ENCODE measurements around the gene FNIP1.
"Not testable (repeated sequence)": the region's sequence is repeated elsewhere in the genome, so short reads cannot be mapped to it uniquely, and the experiment has no call there.

FNIP1 gene

DNA sequence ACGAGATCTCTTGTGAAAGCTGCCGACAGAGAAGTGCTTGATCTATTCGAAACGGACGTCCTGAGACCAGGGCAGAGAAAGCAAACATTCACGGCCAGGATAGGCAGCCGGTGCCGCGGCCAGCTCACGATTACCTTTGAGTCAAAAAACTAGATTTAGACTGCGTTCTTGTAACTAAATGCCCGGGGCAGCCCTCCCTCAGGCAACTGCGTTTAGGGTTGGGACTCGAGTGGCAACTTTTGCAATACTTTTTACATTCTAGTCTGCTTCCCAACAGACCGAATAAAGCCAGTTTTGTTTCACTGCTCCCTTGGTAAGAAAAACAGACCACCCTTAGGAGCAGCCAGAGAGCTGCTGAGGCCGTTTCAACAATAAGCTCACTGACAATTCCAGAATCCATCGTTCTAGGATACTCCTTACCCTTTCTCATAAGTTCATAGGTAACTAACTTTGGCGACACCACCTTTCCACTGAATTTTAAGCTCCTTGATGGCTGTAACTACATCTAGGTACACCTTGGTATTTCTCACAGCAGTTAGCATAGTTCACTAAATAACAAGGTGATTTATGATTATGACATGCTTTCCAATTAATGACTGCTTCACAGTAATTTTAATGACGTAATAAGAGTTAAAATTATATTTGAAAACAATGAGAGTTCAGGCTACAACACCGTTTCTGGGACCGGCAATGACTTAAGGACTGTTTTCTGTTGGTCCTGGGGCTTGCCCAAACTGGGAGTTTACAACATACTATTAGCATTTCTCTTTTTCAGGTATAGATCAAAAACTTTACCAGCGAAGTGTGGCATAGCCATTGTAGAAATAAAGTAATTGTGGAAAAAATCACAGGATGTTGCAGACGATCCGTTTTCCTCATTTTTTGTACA, 160.9 kb downstream of the FNIP1 start:
- no peak for DNase-seq

DNA sequence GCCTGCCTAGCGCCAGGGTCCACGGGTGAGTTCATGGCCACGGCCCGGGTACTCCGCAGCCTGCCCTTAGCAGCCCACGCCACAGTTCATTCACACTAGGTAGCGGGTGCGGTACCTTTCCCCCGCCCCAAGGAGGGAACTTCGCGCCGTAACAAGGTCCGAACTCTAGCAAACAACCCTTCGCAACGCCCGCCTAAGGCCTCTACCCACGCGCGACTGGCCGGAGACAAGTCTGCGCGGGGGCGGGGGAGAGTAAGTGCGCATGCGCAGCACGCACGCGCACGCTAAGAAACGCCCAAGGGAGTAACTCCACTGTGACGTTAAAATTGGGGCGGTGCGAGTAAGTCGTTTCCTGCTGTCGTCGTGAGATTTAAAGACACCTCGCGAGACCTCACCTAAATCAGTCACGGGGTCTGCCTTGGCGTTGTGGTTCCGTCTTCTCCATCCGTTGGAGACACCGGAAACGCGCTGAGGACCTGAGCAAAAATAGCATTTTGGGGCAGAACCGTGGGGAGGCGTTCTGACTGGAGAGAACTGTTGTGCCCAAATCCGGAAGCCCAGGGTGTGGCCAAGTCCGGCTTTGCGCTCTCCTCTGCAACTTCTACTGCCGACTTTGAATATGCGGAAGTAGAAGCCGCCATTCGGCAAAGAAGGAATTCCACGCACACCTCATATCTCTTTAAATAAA, 161.7 kb downstream of the FNIP1 start, which contains the start of gene RAPGEF6:
Gene RAPGEF6 (minus strand): TSS at position 234 of the 688 bp plus-strand sequence. CDS start 199 bp downstream, at position 35.
- peak; percentile 96 for DNase-seq

DNA sequence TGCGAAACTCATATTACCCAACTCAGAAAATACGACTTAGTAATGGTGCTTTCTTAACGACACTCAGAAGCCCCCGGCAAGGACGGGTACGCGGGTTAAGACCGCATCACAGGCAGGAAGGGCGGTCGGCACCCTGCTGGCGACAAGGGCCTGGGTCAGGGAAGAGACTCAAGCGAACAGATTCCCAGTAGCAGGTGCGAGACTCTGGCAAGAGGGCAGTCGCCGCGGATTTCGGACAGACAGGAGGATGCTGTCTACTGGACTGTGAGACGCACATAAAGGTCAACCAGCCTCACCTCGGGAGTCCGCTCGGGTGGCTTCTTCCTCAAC, 162.2 kb downstream of the FNIP1 start:
- peak; percentile 60 for DNase-seq

DNA sequence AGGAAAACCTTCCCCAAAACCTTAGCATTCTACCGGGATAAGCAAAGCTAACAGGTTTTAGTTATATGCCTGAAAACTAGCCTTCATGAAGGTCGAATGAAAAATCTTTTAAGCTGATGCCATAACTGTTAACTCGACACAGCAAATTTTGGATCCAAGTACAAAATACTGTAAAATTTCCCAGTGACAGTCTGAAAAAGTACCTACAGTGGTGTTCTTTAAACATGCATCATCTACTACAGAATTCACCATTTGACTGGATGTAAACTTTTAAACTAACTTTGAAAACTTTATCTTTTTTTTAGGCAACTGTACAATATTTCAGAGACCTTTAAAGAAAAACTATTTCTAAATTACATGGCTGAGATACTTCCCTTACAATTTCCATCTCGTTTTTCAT, 162.6 kb downstream of the FNIP1 start:
- DNase-seq = no peak

DNA sequence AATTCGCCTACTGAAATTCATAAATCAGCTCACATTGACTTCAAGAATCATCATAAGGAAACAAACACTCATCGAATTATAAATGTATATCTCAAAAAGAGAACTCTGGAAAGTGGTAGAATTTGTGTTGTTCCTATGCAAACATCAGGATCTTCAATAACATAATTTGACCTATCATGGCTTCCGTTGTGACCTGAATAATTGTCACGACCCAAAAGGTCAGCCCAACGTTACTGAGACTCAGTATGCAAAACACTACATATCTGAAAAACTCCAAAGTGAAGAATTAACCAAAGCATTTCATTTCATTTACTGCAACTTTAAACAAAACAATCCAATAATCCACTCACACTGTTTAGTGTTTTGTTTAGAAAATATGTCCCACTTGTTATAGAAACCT, 163.0 kb downstream of the FNIP1 start:
- no peak for DNase-seq

DNA sequence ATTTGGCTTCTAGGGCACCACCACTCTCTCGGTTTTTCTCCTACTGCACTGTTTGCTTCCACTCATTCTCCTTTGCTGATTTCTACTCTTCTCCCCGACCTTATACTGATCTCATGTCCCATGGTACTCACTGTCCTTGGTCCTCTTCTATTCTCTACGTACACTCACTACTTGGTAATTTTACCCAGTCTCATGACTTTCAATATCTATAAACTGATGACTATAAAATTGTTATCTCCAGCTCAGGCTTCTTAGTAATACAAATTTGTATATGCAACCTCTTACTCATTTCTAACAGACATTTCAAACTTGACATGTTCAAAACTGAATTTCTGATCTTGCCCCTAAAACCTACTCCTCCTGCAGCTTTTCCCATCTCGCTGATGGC, 165.9 kb downstream of the FNIP1 start:
- DNase-seq = no peak

DNA sequence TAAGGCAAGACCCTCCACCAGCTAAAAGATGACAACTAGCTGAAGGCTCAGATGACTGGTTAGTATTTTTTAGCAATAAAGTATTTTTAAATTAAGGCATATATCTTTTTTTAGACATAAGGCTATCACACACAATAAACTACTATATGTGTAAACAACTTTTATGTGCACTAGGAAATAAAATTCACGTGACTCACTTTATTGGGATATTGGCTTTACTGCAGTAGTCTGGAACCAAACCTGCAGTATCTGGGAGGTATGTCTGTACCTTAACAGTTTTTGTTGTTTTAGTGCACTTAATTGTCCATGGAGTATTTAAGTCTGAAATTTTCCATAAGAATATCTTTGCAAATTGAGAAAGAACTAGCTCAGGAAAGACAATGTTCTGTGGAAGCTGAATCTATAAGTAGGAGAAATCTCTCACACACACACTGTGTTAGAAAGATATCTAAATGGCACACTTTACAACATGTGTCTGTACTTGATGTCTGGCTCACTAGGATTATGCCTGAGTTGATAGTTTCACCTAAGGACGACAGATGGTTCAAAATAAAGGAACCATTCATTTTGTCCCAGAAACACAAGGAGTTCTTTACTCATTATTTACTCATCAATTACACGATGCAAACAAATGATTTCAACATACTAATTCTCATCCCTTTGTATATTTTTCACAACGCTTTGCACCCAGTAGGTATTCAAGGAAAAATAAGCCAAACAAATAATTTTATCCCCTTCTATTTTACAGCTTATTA, 166.4 kb downstream of the FNIP1 start:
- DNase-seq = no peak

DNA sequence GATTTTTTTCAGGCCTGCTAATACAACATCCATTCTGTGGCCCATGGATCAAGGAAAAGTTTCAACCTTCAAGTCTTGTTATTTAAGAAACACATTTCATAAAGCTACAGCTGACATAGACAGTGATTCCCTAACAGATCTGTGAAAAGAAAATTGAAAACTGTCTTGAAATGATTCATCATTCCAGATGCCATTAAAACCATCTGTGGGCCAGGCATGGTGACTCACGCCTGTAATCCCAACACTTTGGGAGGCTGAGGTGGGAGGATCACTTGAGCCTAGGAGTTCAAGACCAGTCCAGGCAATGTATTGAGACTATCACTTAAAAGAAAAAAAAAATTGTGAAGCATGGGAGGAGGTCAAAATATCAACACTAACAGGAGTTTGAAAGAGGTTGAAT, 167.8 kb downstream of the FNIP1 start:
- DNase-seq = no peak

DNA sequence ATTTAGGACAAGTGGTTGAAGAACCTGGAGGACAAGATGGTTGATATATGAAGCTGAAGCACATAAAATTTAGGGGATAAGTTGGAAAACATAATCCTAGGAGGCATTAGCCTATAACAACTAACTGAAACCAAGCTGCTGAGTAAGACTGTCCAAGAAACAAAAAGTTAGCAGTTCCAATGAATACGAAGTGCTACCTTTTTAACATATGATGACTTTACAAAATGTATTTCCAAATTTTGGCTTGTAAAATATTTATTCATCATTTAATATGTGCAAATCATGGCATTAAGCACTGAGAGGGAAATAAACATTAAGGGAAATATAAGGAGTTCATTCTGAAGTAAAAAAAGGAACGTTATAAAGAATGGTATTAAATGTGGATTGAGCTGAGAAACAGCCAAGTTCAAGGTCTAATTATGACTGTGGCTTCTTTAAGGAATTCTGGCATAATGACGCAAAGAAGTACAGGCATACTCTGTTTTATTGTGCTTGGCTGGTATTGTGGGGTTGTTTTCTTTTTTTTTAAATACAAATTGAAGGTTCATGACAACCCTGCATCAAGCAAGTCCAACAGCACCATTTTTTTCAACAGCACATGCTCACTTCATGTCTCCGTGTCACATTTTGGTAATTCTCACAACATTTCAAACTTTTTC, 169.5 kb downstream of the FNIP1 start:
- no peak for DNase-seq

DNA sequence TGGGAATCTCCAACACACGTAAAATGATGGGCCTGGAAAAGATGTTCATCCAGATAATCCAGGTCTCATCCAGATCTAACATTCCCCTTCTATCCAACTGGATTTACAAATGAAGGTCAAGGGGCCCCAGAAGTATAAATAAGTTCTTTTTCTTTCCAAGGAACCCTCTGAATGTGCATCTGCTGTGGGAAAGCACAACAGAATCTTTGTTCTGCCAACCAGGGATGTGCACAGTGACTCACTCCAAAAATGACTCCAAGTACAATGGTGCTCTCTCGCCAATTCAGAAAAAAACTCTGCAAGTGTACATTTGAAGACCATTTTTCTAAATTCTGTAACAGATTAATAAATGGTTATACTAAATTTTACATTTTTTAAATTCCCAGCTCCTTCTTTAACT, 174.2 kb downstream of the FNIP1 start:
- DNase-seq = no peak

DNA sequence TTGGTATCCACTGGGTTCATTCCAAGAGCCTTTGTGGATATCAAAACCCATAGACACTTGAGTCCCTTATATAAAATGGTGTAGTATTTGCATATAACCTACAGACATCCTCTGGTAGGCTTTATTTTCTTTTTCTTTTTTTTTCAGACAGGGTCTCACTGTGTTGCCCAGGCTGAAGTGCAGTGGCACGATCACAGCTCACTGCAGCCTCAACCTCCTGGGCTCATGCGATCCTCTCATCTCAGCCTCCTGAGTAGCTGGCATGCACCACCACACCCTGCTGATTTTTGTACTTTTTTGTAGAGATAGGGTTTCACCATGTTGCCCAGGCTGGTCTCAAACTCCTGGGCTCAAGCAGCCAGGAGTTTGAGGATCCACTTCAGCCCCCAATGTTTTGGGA, 175.7 kb downstream of the FNIP1 start:
- DNase-seq = not testable (repeated sequence)

DNA sequence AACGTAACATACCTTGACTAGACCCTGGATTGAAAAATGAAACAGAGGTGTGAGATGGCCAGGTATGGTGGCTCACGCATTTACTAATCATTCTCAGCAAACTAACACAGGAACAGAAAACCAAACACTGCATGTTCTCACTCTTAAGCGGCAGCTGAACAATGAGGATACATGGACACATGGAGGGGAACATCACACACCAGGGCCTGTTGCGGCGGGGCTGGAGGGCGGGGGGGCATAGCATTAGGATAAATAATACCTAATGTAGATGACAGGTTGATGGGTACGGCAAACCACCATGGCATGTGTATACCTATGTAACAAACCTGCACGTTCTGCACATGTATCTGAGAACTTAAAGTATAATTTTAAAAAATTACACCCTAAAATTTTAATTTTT, 177.7 kb downstream of the FNIP1 start:
- no peak for DNase-seq

DNA sequence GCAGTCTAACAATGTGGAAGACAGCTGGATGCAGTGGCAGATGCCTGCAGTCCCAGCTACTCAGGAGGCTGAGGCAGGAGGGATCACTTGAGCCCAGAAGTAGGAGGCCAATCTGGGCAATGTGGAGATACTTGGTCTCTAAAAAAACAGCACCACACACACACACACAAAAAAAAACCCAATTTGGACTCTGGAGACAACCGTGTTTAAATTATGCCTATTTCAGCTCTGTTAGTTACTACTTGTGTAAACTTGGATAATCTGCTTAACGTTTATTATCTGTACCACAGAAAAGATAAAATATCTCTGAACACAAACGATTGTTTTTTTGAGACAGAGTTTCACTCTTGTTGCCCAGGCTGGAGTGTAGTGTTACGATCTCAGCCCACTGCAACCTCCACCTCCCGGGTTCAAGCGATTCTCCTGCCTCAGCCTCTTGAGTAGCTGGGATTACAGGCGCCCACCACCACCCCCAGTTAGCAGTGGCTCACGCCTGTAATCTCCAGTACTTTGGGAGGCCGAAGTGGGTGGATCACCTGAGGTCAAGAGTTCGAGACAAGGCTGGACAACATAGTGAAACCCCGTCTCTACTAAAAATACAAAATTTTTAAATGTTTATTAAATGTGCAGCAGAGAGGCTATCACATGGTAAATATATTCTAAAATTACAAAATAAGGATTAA, 179.5 kb downstream of the FNIP1 start:
- no peak for DNase-seq

DNA sequence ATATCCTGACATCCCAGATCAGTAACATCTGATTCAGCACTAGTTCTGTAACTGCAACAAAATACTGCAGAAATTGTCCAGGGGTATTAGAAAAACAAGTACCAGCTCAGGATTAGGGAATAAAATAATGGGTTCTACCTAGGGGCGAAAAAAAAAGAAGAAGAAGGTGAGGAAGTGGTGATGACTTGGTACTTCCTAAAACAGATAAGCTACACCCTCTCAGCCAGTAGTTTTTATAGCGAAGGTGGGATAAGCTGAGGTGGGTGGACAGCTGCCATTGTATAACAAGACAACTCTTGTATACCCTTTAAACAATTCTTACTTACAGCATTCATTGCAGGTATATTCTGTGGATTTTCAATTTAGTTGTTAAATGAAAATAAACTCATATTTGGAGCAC, 180.9 kb downstream of the FNIP1 start:
- no peak for DNase-seq

DNA sequence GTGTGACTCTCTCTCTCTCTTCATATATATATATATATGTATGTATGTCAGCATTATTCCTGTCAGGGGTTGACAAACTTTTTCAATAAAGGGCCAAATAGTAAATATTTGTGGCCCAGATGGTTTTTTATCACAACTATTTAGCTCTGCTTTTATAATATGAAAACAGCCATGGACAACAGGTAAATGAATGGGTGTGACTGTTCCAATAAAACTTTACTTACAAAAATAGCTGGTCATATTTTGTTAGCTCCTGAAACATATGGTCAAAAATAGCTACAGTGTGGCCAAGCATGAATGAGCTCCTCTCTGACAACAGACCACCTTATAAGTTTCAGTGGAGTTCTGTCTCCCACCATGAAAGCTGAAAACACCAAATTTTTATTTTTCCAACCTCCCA, 183.4 kb downstream of the FNIP1 start:
- DNase-seq = no peak

DNA sequence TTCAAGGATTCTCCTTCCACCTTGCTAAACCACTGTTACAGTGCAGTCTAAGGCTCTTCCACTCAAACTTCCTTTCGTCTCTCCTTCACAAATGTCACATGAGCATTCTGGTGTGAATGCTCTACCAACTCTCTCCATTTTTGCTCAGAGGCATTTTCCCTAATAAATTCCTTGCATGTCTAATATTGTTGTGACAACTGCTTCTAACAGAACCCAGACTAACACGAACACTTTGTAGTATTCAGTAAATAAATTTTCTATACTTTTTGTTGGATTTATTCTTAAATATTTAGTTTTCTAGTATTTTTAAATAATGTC, 185.8 kb downstream of the FNIP1 start:
- DNase-seq = no peak

DNA sequence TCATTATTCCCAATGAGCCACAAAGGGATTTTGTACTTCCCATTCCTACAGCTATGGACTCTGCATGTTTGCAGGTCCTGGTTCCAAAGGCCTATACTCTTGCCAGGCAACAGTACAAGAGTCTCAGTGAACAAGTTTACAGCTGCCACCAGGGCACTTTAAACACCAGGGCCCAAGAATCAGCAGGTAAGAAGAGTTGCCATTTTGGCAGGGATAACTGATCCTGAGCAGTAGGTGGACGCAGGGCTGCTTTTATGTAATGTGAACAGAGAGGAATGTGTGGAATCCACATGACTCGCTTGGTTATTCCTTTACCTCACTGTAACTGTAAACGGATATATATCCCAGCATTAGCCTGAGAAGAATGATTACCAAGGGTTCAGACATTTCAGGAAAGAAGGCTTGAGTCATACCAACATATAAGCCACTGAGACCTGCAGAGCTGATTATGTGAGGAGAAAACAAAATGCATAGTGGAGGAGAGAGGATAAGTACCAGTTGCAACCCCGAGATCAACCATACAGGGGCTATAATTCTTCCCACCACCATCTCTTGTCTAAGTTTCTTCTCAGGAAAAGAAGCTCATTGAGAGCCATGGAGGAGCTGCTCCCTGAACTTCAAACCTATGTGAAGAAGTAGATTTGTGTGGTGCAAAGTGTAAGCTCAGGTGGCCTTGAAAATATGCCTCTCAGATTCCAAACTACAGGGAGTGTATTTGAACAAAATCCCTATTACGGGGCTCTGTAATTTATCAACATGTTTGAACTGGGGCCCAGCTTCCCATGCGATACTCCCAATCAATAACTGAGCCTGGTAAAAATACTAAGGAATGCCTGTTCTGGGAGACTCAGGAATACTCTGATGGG, 186.4 kb downstream of the FNIP1 start:
- no peak for DNase-seq

DNA sequence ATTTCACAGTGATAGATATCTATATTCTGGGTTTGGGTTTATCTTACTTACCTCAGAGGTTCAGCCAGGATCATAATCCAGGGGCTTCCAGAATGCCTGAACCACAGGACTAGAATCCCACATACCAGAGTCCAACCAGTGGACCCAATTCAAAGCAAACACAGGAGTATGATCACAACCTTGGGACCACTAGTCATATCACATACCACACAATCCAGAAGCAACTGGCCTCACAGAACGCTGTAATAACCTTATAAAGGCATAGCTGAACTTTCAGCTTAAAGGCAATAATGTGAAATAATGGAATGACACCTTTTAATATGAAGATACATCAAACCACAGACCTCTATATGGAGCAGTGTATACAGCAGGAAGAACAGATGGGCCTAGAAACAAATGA, 187.0 kb downstream of the FNIP1 start:
- DNase-seq = no peak

DNA sequence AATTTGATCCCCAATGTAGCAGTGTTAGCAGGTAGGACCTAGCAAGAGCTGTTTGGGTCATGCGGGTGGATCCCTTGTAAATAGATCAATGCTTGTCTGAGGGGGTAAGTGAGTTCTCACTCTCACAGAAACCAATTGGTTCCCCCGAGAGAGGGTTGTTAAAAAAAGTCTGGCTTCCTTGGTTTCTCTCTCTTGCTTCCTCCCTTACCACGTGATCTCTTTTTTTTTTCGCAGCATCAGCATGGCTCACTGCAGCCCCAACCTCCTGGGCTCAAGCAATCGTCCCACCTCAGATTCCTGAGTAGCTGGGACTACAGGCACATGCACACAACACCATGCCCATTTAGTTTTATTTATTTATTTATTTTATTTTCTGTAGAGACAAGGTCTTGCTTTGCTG, 188.2 kb downstream of the FNIP1 start:
- DNase-seq = no peak

DNA sequence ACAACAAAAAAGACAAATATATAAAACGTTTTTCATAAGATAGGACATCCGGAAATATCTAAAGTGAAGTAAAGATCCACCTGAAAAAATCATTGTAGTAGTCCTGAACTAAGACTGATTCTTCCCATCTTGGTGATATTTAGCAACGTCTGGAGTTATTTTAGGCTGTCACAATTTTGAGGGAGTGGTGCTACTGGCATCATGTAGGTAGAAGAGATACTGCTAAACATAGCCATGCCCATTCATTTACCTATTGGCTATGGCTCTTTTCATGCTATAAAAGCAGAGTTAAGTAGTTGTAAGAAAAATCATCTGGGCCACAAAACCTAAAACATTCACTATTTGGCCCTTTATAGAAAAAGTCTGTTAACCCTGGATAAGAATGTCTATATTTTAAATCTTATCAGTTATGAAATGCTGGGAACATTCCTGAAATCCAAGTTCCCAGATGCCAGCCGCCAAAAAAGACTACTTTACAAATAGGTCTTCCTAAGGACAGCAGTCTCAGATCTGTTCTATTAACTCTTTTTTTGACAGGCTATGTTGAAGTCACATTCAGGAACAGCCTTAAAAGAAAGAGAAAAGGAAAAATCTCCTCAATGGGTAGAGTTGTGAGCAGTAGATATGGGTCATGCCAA, 188.8 kb downstream of the FNIP1 start:
- DNase-seq = no peak

DNA sequence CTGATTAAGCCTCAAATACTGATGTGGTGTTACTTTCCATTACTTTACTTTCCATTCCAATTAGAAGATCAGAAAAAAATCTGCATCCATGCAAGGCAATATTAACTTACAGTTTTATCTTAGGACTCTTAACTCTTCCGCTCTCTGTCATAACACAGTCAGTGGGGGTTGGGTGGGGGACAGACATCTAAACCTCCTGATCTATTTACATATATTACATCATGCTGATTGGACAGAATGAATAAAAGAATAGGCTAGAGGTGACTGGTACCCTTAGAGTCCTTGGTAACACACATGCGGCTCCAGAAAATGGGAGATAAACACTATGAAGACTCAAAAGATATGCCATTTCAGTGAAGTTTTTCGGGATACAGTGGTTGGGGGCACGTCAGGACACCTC, 189.4 kb downstream of the FNIP1 start:
- DNase-seq = no peak
